GM19463 (cell line): ENCODE measurements around the gene CLCN5.

Experiments used
- ATAC-seq: cut with Tn5 transposase; IDR thresholded peaks from one replicate; pipeline ENCODE4 v1.9.1; 2021; ENCODE audit warnings: mild to moderate bottlenecking, moderate library complexity; ENCODE audit not compliant: unreplicated experiment

Gene CLCN5

GRCh38 chrX:50075630-50076339, 153.4 kb downstream of the CLCN5 start:
- peak; percentile 75 for ATAC-seq

- ATAC-seq: peak; percentile 84
Observed at GRCh38 chrX:50081282-50081889, 159.0 kb downstream of the CLCN5 start.

GRCh38 chrX:50082741-50083140, 160.3 kb downstream of the CLCN5 start:
- no peak for ATAC-seq

- ATAC-seq: no peak
Observed at GRCh38 chrX:50088645-50089044, 166.2 kb downstream of the CLCN5 start.

GRCh38 chrX:50093625-50094024, 171.2 kb downstream of the CLCN5 start:
- no peak for ATAC-seq

GRCh38 chrX:50097071-50097470, 174.7 kb downstream of the CLCN5 start:
- no peak for ATAC-seq

GRCh38 chrX:50098241-50098640, 175.8 kb downstream of the CLCN5 start:
- ATAC-seq: no peak

GRCh38 chrX:50098749-50099148, 176.4 kb downstream of the CLCN5 start:
- ATAC-seq: no peak

- no peak for ATAC-seq
Observed at GRCh38 chrX:50099331-50099730, 176.9 kb downstream of the CLCN5 start.

GRCh38 chrX:50100188-50100587, 177.8 kb downstream of the CLCN5 start:
- no peak for ATAC-seq

- ATAC-seq: no peak
Observed at GRCh38 chrX:50103176-50103575, 180.8 kb downstream of the CLCN5 start.

- ATAC-seq: no peak
Observed at GRCh38 chrX:50103866-50104566, 181.6 kb downstream of the CLCN5 start.

GRCh38 chrX:50106051-50106675, 183.8 kb downstream of the CLCN5 start:
- no peak for ATAC-seq

- no peak for ATAC-seq
Observed at GRCh38 chrX:50107470-50107869, 185.1 kb downstream of the CLCN5 start.

- no peak for ATAC-seq
Observed at GRCh38 chrX:50108264-50108663, 185.9 kb downstream of the CLCN5 start.

GRCh38 chrX:50111742-50112141, 189.3 kb downstream of the CLCN5 start:
- no peak for ATAC-seq

- no peak for ATAC-seq
Observed at GRCh38 chrX:50114113-50114512, 191.7 kb downstream of the CLCN5 start.

GRCh38 chrX:50115973-50116372, 193.6 kb downstream of the CLCN5 start:
- no peak for ATAC-seq

- ATAC-seq: no peak
Observed at GRCh38 chrX:50117476-50117875, 195.1 kb downstream of the CLCN5 start.

- ATAC-seq: no peak
Observed at GRCh38 chrX:50125480-50125879, 203.1 kb downstream of the CLCN5 start.

GRCh38 chrX:50147972-50148371, 225.6 kb downstream of the CLCN5 start:
- ATAC-seq: no peak
